ENCODE measurements around the gene JADE3.
"Not testable (repeated sequence)": the region's sequence is repeated elsewhere in the genome, so short reads cannot be mapped to it uniquely, and the experiment has no call there.

Gene JADE3

GRCh38 chrX:46938589-46938988 is 26.4 kb downstream of the JADE3 start:
- DNase-seq = no peak

GRCh38 chrX:46941341-46941740 is 29.1 kb downstream of the JADE3 start:
- no peak for DNase-seq

- DNase-seq = no peak
Measured at GRCh38 chrX:46953137-46953527, 40.9 kb downstream of the JADE3 start.

GRCh38 chrX:46953597-46953996 is 41.4 kb downstream of the JADE3 start:
- no peak for DNase-seq

GRCh38 chrX:46954716-46955115 is 42.5 kb downstream of the JADE3 start:
- DNase-seq = no peak

- DNase-seq = not testable (repeated sequence)
Measured at GRCh38 chrX:46956589-46956988, 44.4 kb downstream of the JADE3 start.

GRCh38 chrX:46957297-46957696 is 45.1 kb downstream of the JADE3 start:
- no peak for DNase-seq

GRCh38 chrX:46959101-46959500 is 46.9 kb downstream of the JADE3 start:
- no peak for DNase-seq

GRCh38 chrX:46959985-46960700 is 47.9 kb downstream of the JADE3 start:
- DNase-seq = no peak

- DNase-seq = no peak
Measured at GRCh38 chrX:46961097-46961496, 48.9 kb downstream of the JADE3 start.

GRCh38 chrX:46961574-46962283 is 49.5 kb downstream of the JADE3 start:
- DNase-seq = no peak

- DNase-seq = no peak
Measured at GRCh38 chrX:46965125-46965758, 53.0 kb downstream of the JADE3 start.

- peak; percentile 7 for DNase-seq
Measured at GRCh38 chrX:46967547-46967946, 55.3 kb downstream of the JADE3 start.

- not testable (repeated sequence) for DNase-seq
Measured at GRCh38 chrX:46977046-46977445, 64.8 kb downstream of the JADE3 start.

GRCh38 chrX:46978341-46979291 is 66.4 kb downstream of the JADE3 start:
- DNase-seq = peak; percentile 75

- DNase-seq = no peak
Measured at GRCh38 chrX:46984705-46985104, 72.5 kb downstream of the JADE3 start.

GRCh38 chrX:46989548-46989947 is 77.3 kb downstream of the JADE3 start:
- no peak for DNase-seq

GRCh38 chrX:46991664-46992063 is 79.4 kb downstream of the JADE3 start:
- no peak for DNase-seq

GRCh38 chrX:46992070-46992469 is 79.8 kb downstream of the JADE3 start:
- no peak for DNase-seq

- no peak for DNase-seq
Measured at GRCh38 chrX:46994096-46994495, 81.9 kb downstream of the JADE3 start.

- DNase-seq = no peak
Measured at GRCh38 chrX:47012131-47012530, 99.9 kb downstream of the JADE3 start.

GRCh38 chrX:47026198-47026597 is 114.0 kb downstream of the JADE3 start:
- no peak for DNase-seq

- DNase-seq = peak; percentile 19
Measured at GRCh38 chrX:47030339-47030738, 118.1 kb downstream of the JADE3 start.
